Natural killer cell (primary cell): ENCODE data around the gene MED12L. TPM values are rescaled to one million over a fixed set of nuclear protein-coding genes. Genes with fewer than 3 reads are reported as not detected.

Experiments
- ATAC-seq, 3 donors: fragments of 150-1000 bp in 2 of 3; fragments of 200-7000 bp in 1 of 3; cut with Tn5 transposase; 1 replicate in 1 of 3; 2 replicates in 2 of 3; pipeline ENCODE4 v1.10.0; 2021; ENCODE audit warnings: mild to moderate bottlenecking in 2 of 3, moderate library complexity in 2 of 3
- DNase-seq, 2 donors: peaks; one replicate each; pipeline versions ENCODE4 v3.0.0 to v3.0.0-alpha.2; 2013 to 2021; ENCODE audit warnings: mixed read lengths in 1 of 2
- H3K27ac ChIP-seq: one replicate; pipeline ENCODE4 v1.5.1; 2013; ENCODE audit warnings: mild to moderate bottlenecking, low read length
- H3K27me3 ChIP-seq: one replicate; pipeline ENCODE4 v1.6.1; 2013; ENCODE audit warnings: low read length; ENCODE audit not compliant: control insufficient read depth, insufficient read depth
- H3K36me3 ChIP-seq: one replicate; pipeline ENCODE4 v1.6.1; 2013; ENCODE audit warnings: low read length; ENCODE audit not compliant: control insufficient read depth, insufficient read depth
- H3K4me1 ChIP-seq: one replicate; pipeline ENCODE4 v1.6.1; 2013; ENCODE audit warnings: low read length; ENCODE audit not compliant: control insufficient read depth, insufficient read depth
- H3K4me3 ChIP-seq: one replicate; pipeline ENCODE4 v1.5.1; 2013; ENCODE audit warnings: low read length
- H3K9me3 ChIP-seq: one replicate; pipeline ENCODE4 v1.6.1; 2013; ENCODE audit warnings: low read length; ENCODE audit not compliant: control insufficient read depth, insufficient read depth
- H3K27ac Mint-ChIP-seq, 2 donors: one replicate each; pipeline ENCODE4 v1.8.0; 2022; ENCODE audit warnings: mild to moderate bottlenecking in 2 of 2, mixed read lengths in 2 of 2, moderate library complexity in 1 of 2
- H3K27me3 Mint-ChIP-seq, 2 donors: one replicate each; pipeline ENCODE4 v1.8.0; 2022; ENCODE audit warnings: low read depth in 2 of 2, mixed read lengths in 2 of 2
- H3K36me3 Mint-ChIP-seq: one replicate; pipeline ENCODE4 v1.8.0; 2022; ENCODE audit warnings: mixed read lengths
- H3K4me1 Mint-ChIP-seq, 2 donors: one replicate each; pipeline ENCODE4 v1.8.0; 2022; ENCODE audit warnings: mixed read lengths in 2 of 2
- H3K4me3 Mint-ChIP-seq: one replicate; pipeline ENCODE4 v1.8.0; 2022; ENCODE audit warnings: mild to moderate bottlenecking, moderate library complexity, mixed read lengths
- H3K9me3 Mint-ChIP-seq, 2 donors: one replicate each; pipeline ENCODE4 v1.8.0; 2022; ENCODE audit warnings: mixed read lengths in 2 of 2
- CTCF ChIP-seq: fragments of 200-600 bp; IDR thresholded peaks from one replicate; pipeline ENCODE4 v1.8.0; 2022; ENCODE audit warnings: antibody characterized with exemption
- WGBS: methylation state at CpG from one replicate; pipeline ENCODE4 v1.1.7; 2013; ENCODE audit warnings: missing lambda C conversion rate; ENCODE audit not compliant: insufficient coverage; 5-methylcytosine and 5-hydroxymethylcytosine counted together
- intact Hi-C: fragments of 100-400 bp; cut with micrococcal nuclease; formaldehyde crosslinking; loops from one replicate; pipeline ENCODE4 v1.14.2; 2022
- total RNA-seq, 4 donors: library from RNA; stranded (reverse); fragments of 120-200 nt in 1 of 4; gene quantifications; one replicate each; pipeline versions ENCODE4 v1.2.3 to v1.2.4, GENCODE V29; 2013 to 2022

MED12L gene
- total RNA-seq, 3 donors from 2014 or later (not counting 1 experiment from before 2014, with no cell fraction given), result 3.0 to 6.5 (median 3.0) TPM

GRCh38 chr3:151393146-151393830, 307.8 kb downstream of the MED12L start:
- DNase-seq (no peak), ATAC-seq (no peak)
- no peak overlapping the region for H3K4me3 Mint-ChIP-seq
- no peaks in the 10 kb centered on the region for H3K27me3 Mint-ChIP-seq
- intact Hi-C loops, result no loop called here
- Histone ChIP-seq H3K36me3 (no peaks in the 10 kb centered on the region), H3K27ac (no peak overlapping the region), H3K4me3 (no peak overlapping the region), H3K4me1 (no peaks in the 10 kb centered on the region), H3K27me3 (no peaks in the 10 kb centered on the region), H3K9me3 (no peaks in the 10 kb centered on the region)
- H3K9me3 Mint-ChIP-seq, result no peaks in the 10 kb centered on the region
- TF ChIP-seq CTCF, result no peak
- no peak overlapping the region for H3K27ac Mint-ChIP-seq
- no peaks in the 10 kb centered on the region for H3K36me3 Mint-ChIP-seq
- WGBS, result 67% methylated on average over 1 of the region's 3 CpGs
- H3K4me1 Mint-ChIP-seq, result no peaks in the 10 kb centered on the region

GRCh38 chr3:151393941-151394340, 308.5 kb downstream of the MED12L start:
- no peaks in the 10 kb centered on the region for H3K36me3 Mint-ChIP-seq

GRCh38 chr3:151394611-151395010, 309.1 kb downstream of the MED12L start:
- Histone ChIP-seq H3K9me3 (no peaks in the 10 kb centered on the region), H3K27ac (no peak overlapping the region), H3K27me3 (no peaks in the 10 kb centered on the region), H3K4me3 (no peak overlapping the region), H3K4me1 (no peaks in the 10 kb centered on the region), H3K36me3 (no peaks in the 10 kb centered on the region)
- 92% methylated on average over 7 of the region's 8 CpGs for WGBS
- Mint-ChIP-seq H3K27ac (no peak overlapping the region), H3K27me3 (no peaks in the 10 kb centered on the region), H3K36me3 (no peaks in the 10 kb centered on the region), H3K9me3 (no peaks in the 10 kb centered on the region), H3K4me3 (no peak overlapping the region), H3K4me1 (no peaks in the 10 kb centered on the region)
- no peak for ATAC-seq
- intact Hi-C loops, result no loop called here
- DNase-seq, result no peak
- no peak for TF ChIP-seq CTCF

More at GRCh38 chr3:151393941-151394340, 308.5 kb downstream of the MED12L start:
- H3K4me1 ChIP-seq, result no peaks in the 10 kb centered on the region
- no peaks in the 10 kb centered on the region for H3K27me3 Mint-ChIP-seq
- no peak overlapping the region for H3K27ac ChIP-seq
- H3K4me1 Mint-ChIP-seq, result no peaks in the 10 kb centered on the region
- WGBS, result no CpG with 5 or more reads among the region's 4 CpGs
- no peak overlapping the region for H3K4me3 Mint-ChIP-seq
- no peak for ATAC-seq
- no peak overlapping the region for H3K4me3 ChIP-seq
- DNase-seq, result no peak
- TF ChIP-seq CTCF, result no peak
- intact Hi-C loops, result no loop called here
- no peaks in the 10 kb centered on the region for H3K27me3 ChIP-seq
- H3K9me3 Mint-ChIP-seq, result no peaks in the 10 kb centered on the region
- no peaks in the 10 kb centered on the region for H3K36me3 ChIP-seq
- H3K27ac Mint-ChIP-seq, result no peak overlapping the region
- no peaks in the 10 kb centered on the region for H3K9me3 ChIP-seq

- DNase-seq (no peak), ATAC-seq (no peak)
- Histone ChIP-seq H3K27me3 (no peaks in the 10 kb centered on the region), H3K36me3 (no peaks in the 10 kb centered on the region), H3K4me1 (no peaks in the 10 kb centered on the region), H3K4me3 (no peak overlapping the region), H3K27ac (no peak overlapping the region), H3K9me3 (no peaks in the 10 kb centered on the region)
- Mint-ChIP-seq H3K4me3 (no peak overlapping the region), H3K36me3 (no peaks in the 10 kb centered on the region), H3K27me3 (no peaks in the 10 kb centered on the region), H3K9me3 (no peaks in the 10 kb centered on the region), H3K27ac (no peak overlapping the region), H3K4me1 (no peaks in the 10 kb centered on the region)
- TF ChIP-seq CTCF, result no peak
- intact Hi-C loops, result no loop called here
- WGBS, result 99% methylated on average over 3 of the region's 3 CpGs
Observed at GRCh38 chr3:151395806-151396205, 310.3 kb downstream of the MED12L start.
